Body of pancreas (tissue), 4 donors: ENCODE data around the gene SYNE4. TPM values are rescaled to one million over a fixed set of nuclear protein-coding genes. Genes with fewer than 3 reads are reported as not detected.
"Not testable (repeated sequence)": the region's sequence is repeated elsewhere in the genome, so short reads cannot be mapped to it uniquely, and the experiment has no call there.

ENCODE experiments used
- ATAC-seq: fragments of 150-250 bp; one replicate; pipeline ENCODE4 v1.9.1; 2016
- DNase-seq, 4 donors: peaks; one replicate each; pipeline ENCODE4 v3.0.0-alpha.2; 2019
- H3K27ac ChIP-seq, 4 donors: fragments of 200-600 bp; sonication (generic); 1 replicate in 3 of 4; 2 replicates in 1 of 4; pipeline versions ENCODE4 v1.5.1 to v1.6.1; 2016 to 2019; ENCODE audit warnings: mild to moderate bottlenecking in 1 of 4, mixed read lengths in 1 of 4, moderate library complexity in 1 of 4
- H3K27me3 ChIP-seq, 2 donors: fragments of 200-600 bp; sonication (generic); one replicate each; pipeline ENCODE4 v1.6.0; 2016; ENCODE audit warnings: mild to moderate bottlenecking in 1 of 2
- H3K36me3 ChIP-seq, 2 donors: fragments of 200-600 bp; sonication (generic); replicated peaks in 1 of 2; 2 replicates each; pipeline ENCODE4 v1.5.1; 2016; ENCODE audit warnings: low read depth in 2 of 2; ENCODE audit not compliant: insufficient read depth in 1 of 2
- H3K4me1 ChIP-seq: fragments of 200-600 bp; sonication (generic); one replicate; pipeline ENCODE4 v1.6.0; 2016
- H3K4me3 ChIP-seq, 2 donors: fragments of 200-600 bp; sonication (generic); 1 replicate in 1 of 2; 2 replicates in 1 of 2; pipeline ENCODE4 v1.5.1; 2016 to 2019
- H3K9me3 ChIP-seq, 3 donors: fragments of 200-600 bp; sonication (generic); 1 replicate in 2 of 3; 2 replicates in 1 of 3; pipeline ENCODE4 v1.5.1; 2016
- CTCF ChIP-seq, 7 experiments: fragments of 450-650 bp in 4 of 7; fragments of 200-600 bp in 3 of 7; sonication (generic) in 3 of 7; IDR thresholded peaks; one replicate each; pipeline ENCODE4 v1.5.1; 2016 to 2019; ENCODE audit warnings: antibody characterized with exemption in 7 of 7
- POLR2A ChIP-seq, 3 donors: fragments of 450-650 bp; IDR thresholded peaks; one replicate each; pipeline ENCODE4 v1.6.1; 2016; ENCODE audit warnings: antibody characterized with exemption in 3 of 3, mild to moderate bottlenecking in 2 of 3
- WGBS, 2 donors: methylation state at CpG; one replicate each; pipeline ENCODE4 v1.1.5; 2017; 5-methylcytosine and 5-hydroxymethylcytosine counted together
- intact Hi-C: fragments of 100-400 bp; cut with DNase I; formaldehyde crosslinking; loops from one replicate; pipeline ENCODE4 v1.15.1; 2023
- total RNA-seq, 2 donors: library from RNA; depleted of rRNA; stranded (reverse); fragments of >200 nt; gene quantifications; one replicate each; pipeline ENCODE4 v1.1.0, GENCODE V29; 2016

Gene SYNE4
- total RNA-seq, 2 donors from 2014 or later: 4.9 to 9.3 TPM

GRCh38 chr19:35986664-35987570, 21.7 kb downstream of the SYNE4 start:
- intact Hi-C loops: no loop called here
- H3K4me1 ChIP-seq: peaks cover 9% of the 10 kb centered on the region
- DNase-seq (peak in 2 of 4 donors; percentile 32 to 49), ATAC-seq (peak; percentile 38)
- TF ChIP-seq CTCF (IDR thresholded peaks at IDR 0.05): no peak
- H3K27ac ChIP-seq: no peak overlapping the region
- H3K27me3 ChIP-seq: peaks cover 0 to 16% of the 10 kb centered on the region in 2 donors
- H3K36me3 ChIP-seq: no peaks in the 10 kb centered on the region
- peak overlapping the region in 1 of 2 donors; percentile 17 for H3K4me3 ChIP-seq
- WGBS, 2 donors: 9 to 17% methylated on average over 31 to 50 of the region's 54 CpGs
- H3K9me3 ChIP-seq: no peaks in the 10 kb centered on the region

- DNase-seq (no peak), ATAC-seq (no peak)
- 83% methylated on average over 5 of the region's 5 CpGs; no CpG with 5 or more reads in 1 of the 2 donors for WGBS, 2 donors
- Histone ChIP-seq H3K9me3 (no peaks in the 10 kb centered on the region), H3K27ac (no peak overlapping the region), H3K27me3 (peaks cover 0 to 16% of the 10 kb centered on the region in 2 donors), H3K4me1 (peaks cover 9% of the 10 kb centered on the region), H3K36me3 (no peaks in the 10 kb centered on the region), H3K4me3 (no peak overlapping the region)
- intact Hi-C loops: no loop called here
- TF ChIP-seq CTCF (IDR thresholded peaks at IDR 0.05) (no peak), POLR2A (IDR thresholded peaks at IDR 0.05) (no peak)
Observed at GRCh38 chr19:35986111-35986510, 22.5 kb downstream of the SYNE4 start.

- H3K27ac ChIP-seq: no peak overlapping the region
- ATAC-seq (no peak), DNase-seq (no peak)
- 56 to 71% methylated on average over 8 of the region's 8 CpGs for WGBS, 2 donors
- no peaks in the 10 kb centered on the region for H3K36me3 ChIP-seq
- peaks cover 0 to 16% of the 10 kb centered on the region in 2 donors for H3K27me3 ChIP-seq
- TF ChIP-seq POLR2A (IDR thresholded peaks at IDR 0.05) (no peak), CTCF (IDR thresholded peaks at IDR 0.05) (no peak)
- peaks cover 9% of the 10 kb centered on the region for H3K4me1 ChIP-seq
- H3K4me3 ChIP-seq: no peak overlapping the region
- intact Hi-C loops: no loop called here
- H3K9me3 ChIP-seq: no peaks in the 10 kb centered on the region
Observed at GRCh38 chr19:35983177-35983576, 25.4 kb downstream of the SYNE4 start.

- H3K9me3 ChIP-seq, H3K4me3 ChIP-seq, H3K36me3 ChIP-seq, H3K27ac ChIP-seq, H3K4me1 ChIP-seq, H3K27me3 ChIP-seq, intact Hi-C loops, DNase-seq, ATAC-seq: not testable (repeated sequence)
- WGBS, 2 donors: 78 to 79% methylated on average over 4 of the region's 4 CpGs
Observed at GRCh38 chr19:35980997-35981396, 27.6 kb downstream of the SYNE4 start.

GRCh38 chr19:35978832-35979365, 29.7 kb downstream of the SYNE4 start:
- H3K36me3 ChIP-seq: no peaks in the 10 kb centered on the region
- WGBS, 2 donors: 27 to 39% methylated on average over 12 to 20 of the region's 20 CpGs
- H3K27me3 ChIP-seq: no peaks in the 10 kb centered on the region
- intact Hi-C loops: no loop called here
- DNase-seq: no peak
- ATAC-seq: no peak
- H3K4me1 ChIP-seq: no peaks in the 10 kb centered on the region
- TF ChIP-seq CTCF (IDR thresholded peaks at IDR 0.05) (no peak), POLR2A (IDR thresholded peaks at IDR 0.05) (no peak)
- no peak overlapping the region for H3K27ac ChIP-seq
- H3K9me3 ChIP-seq: no peaks in the 10 kb centered on the region
- no peak overlapping the region for H3K4me3 ChIP-seq
